ENCODE results near the gene PCDHGA4.
"Not testable (repeated sequence)": the region's sequence is repeated elsewhere in the genome, so short reads cannot be mapped to it uniquely, and the experiment has no call there.

The PCDHGA4 gene

GRCh38 chr5:141332571-141332970 lies 22.2 kb upstream of the PCDHGA4 start:
- H3K18ac ChIP-seq (ENCODE audit: low read length); H3K4me1 ChIP-seq (ENCODE audit: control insufficient read depth, low read depth, low read length); H2BK120ac ChIP-seq (ENCODE audit: low read depth, low read length); H3K56ac ChIP-seq (ENCODE audit: low read length); H3K4me2 ChIP-seq (ENCODE audit: low read length); H3K23ac ChIP-seq (ENCODE audit: low read length); H3K79me2 ChIP-seq (ENCODE audit: control insufficient read depth, insufficient read depth, low read length); H3K79me1 ChIP-seq (ENCODE audit: low read length); H4K8ac ChIP-seq (ENCODE audit: low read depth, low read length); H3K4ac ChIP-seq (ENCODE audit: low read depth, low read length); H3K27me3 ChIP-seq (ENCODE audit: insufficient read depth, low read length, poor library complexity); H3K27ac ChIP-seq (ENCODE audit: low read depth, low read length); H3K4me3 ChIP-seq (ENCODE audit: low read length); DNase-seq; H3K9ac ChIP-seq (ENCODE audit: low read length); H2AK5ac ChIP-seq (ENCODE audit: low read length); H2BK15ac ChIP-seq (replicated peaks; ENCODE audit: low read depth); H2BK5ac ChIP-seq (ENCODE audit: low read length); H4K5ac ChIP-seq (ENCODE audit: low read length); H3K36me3 ChIP-seq (ENCODE audit: control insufficient read depth, insufficient read depth, low read length): not testable (repeated sequence)
- no CpG with 5 or more reads among the region's 39 CpGs for WGBS (ENCODE audit: extremely low coverage, insufficient coverage, low lambda C conversion rate)

- Histone ChIP-seq H2BK15ac (replicated peaks; ENCODE audit: low read depth) (no peak within 1 kb of the TSS), H3K4ac (ENCODE audit: low read depth, low read length) (no peak within 1 kb of the TSS), H2BK120ac (ENCODE audit: low read depth, low read length) (no peak within 1 kb of the TSS), H3K4me3 (ENCODE audit: low read length) (no peak within 1 kb of the TSS), H3K36me3 (ENCODE audit: control insufficient read depth, insufficient read depth, low read length) (no peaks in the 10 kb centered on the region), H3K56ac (ENCODE audit: low read length) (no peak within 1 kb of the TSS), H3K23ac (ENCODE audit: low read length) (no peak within 1 kb of the TSS), H3K4me2 (ENCODE audit: low read length) (no peak within 1 kb of the TSS), H3K79me2 (ENCODE audit: control insufficient read depth, insufficient read depth, low read length) (no peaks in the 10 kb centered on the region), H3K18ac (ENCODE audit: low read length) (no peak within 1 kb of the TSS), H4K5ac (ENCODE audit: low read length) (no peak within 1 kb of the TSS), H2BK5ac (ENCODE audit: low read length) (no peak within 1 kb of the TSS), H3K79me1 (ENCODE audit: low read length) (no peaks in the 10 kb centered on the region), H3K9ac (ENCODE audit: low read length) (no peak within 1 kb of the TSS), H3K27me3 (ENCODE audit: insufficient read depth, low read length, poor library complexity) (no peaks in the 10 kb centered on the region), H4K8ac (ENCODE audit: low read depth, low read length) (no peak within 1 kb of the TSS), H3K27ac (ENCODE audit: low read depth, low read length) (no peak within 1 kb of the TSS), H2AK5ac (ENCODE audit: low read length) (no peak within 1 kb of the TSS), H3K4me1 (ENCODE audit: control insufficient read depth, low read depth, low read length) (no peaks in the 10 kb centered on the region)
- peak; percentile 59 for DNase-seq
- no CpG with 5 or more reads among the region's 27 CpGs for WGBS (ENCODE audit: extremely low coverage, insufficient coverage, low lambda C conversion rate)
Observed at GRCh38 chr5:141338538-141339306, 16.1 kb upstream of the PCDHGA4 start, which contains the start of gene PCDHGA2. Gene PCDHGA2 (plus strand): TSS chr5:141338760.

- H3K27me3 ChIP-seq (ENCODE audit: insufficient read depth, low read length, poor library complexity); H2BK120ac ChIP-seq (ENCODE audit: low read depth, low read length); H3K4me1 ChIP-seq (ENCODE audit: control insufficient read depth, low read depth, low read length); H3K79me1 ChIP-seq (ENCODE audit: low read length); H4K5ac ChIP-seq (ENCODE audit: low read length); H3K4me3 ChIP-seq (ENCODE audit: low read length); H3K4me2 ChIP-seq (ENCODE audit: low read length); H3K36me3 ChIP-seq (ENCODE audit: control insufficient read depth, insufficient read depth, low read length); H2BK15ac ChIP-seq (replicated peaks; ENCODE audit: low read depth); H3K27ac ChIP-seq (ENCODE audit: low read depth, low read length); H3K79me2 ChIP-seq (ENCODE audit: control insufficient read depth, insufficient read depth, low read length); H3K9ac ChIP-seq (ENCODE audit: low read length); H3K56ac ChIP-seq (ENCODE audit: low read length); H2BK5ac ChIP-seq (ENCODE audit: low read length); H3K23ac ChIP-seq (ENCODE audit: low read length); H3K18ac ChIP-seq (ENCODE audit: low read length); H3K4ac ChIP-seq (ENCODE audit: low read depth, low read length); H4K8ac ChIP-seq (ENCODE audit: low read depth, low read length); H2AK5ac ChIP-seq (ENCODE audit: low read length); DNase-seq: not testable (repeated sequence)
- no CpG with 5 or more reads among the region's 45 CpGs for WGBS (ENCODE audit: extremely low coverage, insufficient coverage, low lambda C conversion rate)
Observed at GRCh38 chr5:141340781-141341354, 14.0 kb upstream of the PCDHGA4 start.

GRCh38 chr5:141342773-141343172 lies 12.0 kb upstream of the PCDHGA4 start:
- no peak overlapping the region for H3K9ac ChIP-seq (ENCODE audit: low read length)
- no peak overlapping the region for H4K8ac ChIP-seq (ENCODE audit: low read depth, low read length)
- no peaks in the 10 kb centered on the region for H3K36me3 ChIP-seq (ENCODE audit: control insufficient read depth, insufficient read depth, low read length)
- no peaks in the 10 kb centered on the region for H3K27me3 ChIP-seq (ENCODE audit: insufficient read depth, low read length, poor library complexity)
- no peak overlapping the region for H2AK5ac ChIP-seq (ENCODE audit: low read length)
- no peak overlapping the region for H3K4ac ChIP-seq (ENCODE audit: low read depth, low read length)
- H2BK5ac ChIP-seq (ENCODE audit: low read length) = no peak overlapping the region
- no peak overlapping the region for H3K56ac ChIP-seq (ENCODE audit: low read length)
- H3K79me2 ChIP-seq (ENCODE audit: control insufficient read depth, insufficient read depth, low read length) = no peaks in the 10 kb centered on the region
- no peak overlapping the region for H2BK120ac ChIP-seq (ENCODE audit: low read depth, low read length)
- no peaks in the 10 kb centered on the region for H3K79me1 ChIP-seq (ENCODE audit: low read length)
- H3K4me3 ChIP-seq (ENCODE audit: low read length) = no peak overlapping the region
- H3K4me2 ChIP-seq (ENCODE audit: low read length) = no peak overlapping the region
- H3K4me1 ChIP-seq (ENCODE audit: control insufficient read depth, low read depth, low read length) = no peaks in the 10 kb centered on the region
- no peak for DNase-seq
- H2BK15ac ChIP-seq (replicated peaks; ENCODE audit: low read depth) = no peak overlapping the region
- WGBS (ENCODE audit: extremely low coverage, insufficient coverage, low lambda C conversion rate) = no CpG with 5 or more reads among the region's 1 CpG
- no peak overlapping the region for H4K5ac ChIP-seq (ENCODE audit: low read length)
- no peak overlapping the region for H3K27ac ChIP-seq (ENCODE audit: low read depth, low read length)
- H3K23ac ChIP-seq (ENCODE audit: low read length) = no peak overlapping the region
- no peak overlapping the region for H3K18ac ChIP-seq (ENCODE audit: low read length)

- peak; percentile 37 for DNase-seq
- H2BK15ac ChIP-seq (replicated peaks; ENCODE audit: low read depth) = no peak within 1 kb of the TSS
- no CpG with 5 or more reads among the region's 9 CpGs for WGBS (ENCODE audit: extremely low coverage, insufficient coverage, low lambda C conversion rate)
- H3K79me2 ChIP-seq (ENCODE audit: control insufficient read depth, insufficient read depth, low read length) = no peaks in the 10 kb centered on the region
- no peak within 1 kb of the TSS for H3K56ac ChIP-seq (ENCODE audit: low read length)
- no peak within 1 kb of the TSS for H3K4me2 ChIP-seq (ENCODE audit: low read length)
- no peak within 1 kb of the TSS for H3K4me3 ChIP-seq (ENCODE audit: low read length)
- no peak within 1 kb of the TSS for H3K18ac ChIP-seq (ENCODE audit: low read length)
- no peak within 1 kb of the TSS for H4K5ac ChIP-seq (ENCODE audit: low read length)
- no peak within 1 kb of the TSS for H3K23ac ChIP-seq (ENCODE audit: low read length)
- no peak within 1 kb of the TSS for H3K9ac ChIP-seq (ENCODE audit: low read length)
- H3K79me1 ChIP-seq (ENCODE audit: low read length) = no peaks in the 10 kb centered on the region
- H3K4ac ChIP-seq (ENCODE audit: low read depth, low read length) = no peak within 1 kb of the TSS
- no peak within 1 kb of the TSS for H2BK120ac ChIP-seq (ENCODE audit: low read depth, low read length)
- no peak within 1 kb of the TSS for H3K27ac ChIP-seq (ENCODE audit: low read depth, low read length)
- H2BK5ac ChIP-seq (ENCODE audit: low read length) = no peak within 1 kb of the TSS
- no peaks in the 10 kb centered on the region for H3K36me3 ChIP-seq (ENCODE audit: control insufficient read depth, insufficient read depth, low read length)
- no peaks in the 10 kb centered on the region for H3K4me1 ChIP-seq (ENCODE audit: control insufficient read depth, low read depth, low read length)
- H4K8ac ChIP-seq (ENCODE audit: low read depth, low read length) = no peak within 1 kb of the TSS
- no peaks in the 10 kb centered on the region for H3K27me3 ChIP-seq (ENCODE audit: insufficient read depth, low read length, poor library complexity)
- no peak within 1 kb of the TSS for H2AK5ac ChIP-seq (ENCODE audit: low read length)
Observed at GRCh38 chr5:141343242-141343952, 11.4 kb upstream of the PCDHGA4 start, which contains the start of gene PCDHGA3. Gene PCDHGA3 (plus strand): TSS chr5:141343829. CDS start chr5:141344034, 205 bp downstream.

Data from mesendoderm (in vitro differentiated cells).